GM21737 (cell line): ENCODE data around the gene UNC5B.

Source experiments
- ATAC-seq: cut with Tn5 transposase; IDR thresholded peaks from one replicate; pipeline ENCODE4 v1.9.1; 2021; ENCODE audit warnings: mild to moderate bottlenecking, moderate library complexity; ENCODE audit not compliant: unreplicated experiment

UNC5B gene

DNA sequence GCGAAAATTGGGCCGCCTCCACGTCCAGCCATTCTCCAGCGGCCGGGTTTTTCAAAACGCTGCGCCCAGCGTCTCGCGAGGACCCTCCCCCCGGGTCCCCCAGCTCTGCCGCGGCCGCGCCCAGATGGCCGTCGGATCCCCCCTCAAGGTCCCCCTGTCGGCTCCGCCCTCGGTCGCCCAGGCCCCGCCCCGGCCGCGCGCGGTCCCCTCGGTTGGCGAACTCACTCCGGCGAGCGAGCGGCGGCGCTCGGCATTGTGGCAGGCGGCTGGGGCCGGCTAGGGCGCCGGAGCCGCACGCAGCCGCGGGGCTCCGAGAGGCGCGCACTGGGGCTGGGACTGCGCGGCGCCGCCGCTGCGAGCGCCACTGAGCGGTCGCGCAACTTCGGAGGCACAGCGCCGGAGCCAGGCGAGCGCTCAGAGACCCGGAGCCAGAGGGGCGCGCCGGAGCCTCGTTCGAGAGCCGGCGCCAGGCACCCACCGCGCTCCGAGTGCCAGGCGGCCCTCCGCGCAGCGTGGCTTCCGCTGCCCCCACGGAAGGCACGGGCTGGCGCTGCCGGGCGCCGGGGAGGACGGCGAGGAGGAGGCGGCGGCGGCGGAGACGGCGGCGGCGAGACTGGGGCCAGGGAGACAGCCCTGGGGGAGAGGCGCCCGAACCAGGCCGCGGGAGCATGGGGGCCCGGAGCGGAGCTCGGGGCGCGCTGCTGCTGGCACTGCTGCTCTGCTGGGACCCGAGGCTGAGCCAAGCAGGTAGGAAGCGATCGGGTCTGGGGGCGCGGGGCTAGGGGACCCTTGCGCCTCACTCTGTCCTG lies at the start of gene UNC5B:
TSS of gene UNC5B (plus strand) at position 253 of the 809 bp plus-strand sequence. CDS start at position 669, 416 bp downstream.
- ATAC-seq = no peak

DNA sequence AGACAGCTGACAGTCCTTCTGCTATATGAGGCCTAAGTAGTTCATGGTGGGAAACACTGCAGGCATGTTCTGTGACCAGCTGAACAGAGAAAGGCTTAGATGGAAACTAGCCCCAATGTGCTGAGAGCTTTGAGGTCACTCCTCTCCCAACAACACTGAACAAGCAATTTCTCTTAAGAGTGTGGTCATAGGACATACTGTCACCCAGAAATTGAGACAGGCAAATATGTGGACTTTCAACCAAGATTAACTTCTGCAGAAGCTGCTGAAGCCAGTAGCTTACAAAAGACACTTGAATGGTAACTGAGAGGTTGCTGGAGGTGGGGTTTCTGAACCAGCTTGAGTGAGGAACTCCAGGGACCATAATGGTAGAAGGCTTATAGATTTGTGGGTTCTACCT lies 38.9 kb upstream of the UNC5B start:
- ATAC-seq = no peak

DNA sequence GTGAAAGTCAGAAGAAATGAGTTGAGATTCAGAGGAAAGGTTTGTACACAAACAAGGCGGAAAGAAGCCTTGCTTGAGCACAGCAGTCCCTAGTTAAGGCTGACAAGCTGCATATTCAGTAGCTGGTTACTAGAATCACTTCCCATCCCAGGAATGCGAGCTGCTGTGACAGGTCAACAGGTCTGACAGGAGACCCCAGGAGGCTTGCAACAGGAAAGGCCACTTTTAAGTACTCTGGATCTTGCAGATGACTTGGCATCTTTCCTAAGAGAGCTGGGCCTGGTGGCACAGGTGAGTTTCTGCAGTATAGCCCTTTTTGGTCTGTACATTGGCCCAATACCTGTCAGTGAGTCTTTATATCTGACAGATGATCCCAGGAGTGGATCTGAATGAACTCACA lies 35.7 kb upstream of the UNC5B start:
- no peak for ATAC-seq

DNA sequence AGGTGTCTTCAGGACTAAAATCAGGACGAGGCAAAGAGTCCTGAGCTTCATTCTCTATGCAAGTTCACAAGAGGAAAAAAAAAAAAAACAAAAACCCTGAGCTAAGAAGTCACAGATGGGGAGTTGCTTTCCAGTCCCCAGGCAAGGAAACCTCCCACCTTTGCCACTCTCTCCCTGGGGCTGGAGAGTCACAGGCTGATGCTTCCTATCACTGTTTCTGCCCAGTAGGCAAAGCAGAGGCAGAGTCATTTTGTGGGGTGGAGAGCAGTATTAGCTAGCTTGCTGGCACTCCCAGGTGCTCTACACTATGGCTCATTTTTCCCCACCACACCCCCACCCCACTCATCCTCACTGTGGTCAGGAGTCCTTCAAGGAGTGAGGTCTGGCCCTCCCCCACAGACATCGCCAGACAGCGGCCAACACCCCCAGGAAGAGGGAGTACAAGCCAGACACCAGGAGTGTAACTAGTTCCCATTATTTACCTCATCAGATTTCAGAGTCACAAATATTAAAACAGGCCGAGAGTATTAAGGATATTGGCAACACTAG lies 34.6 kb upstream of the UNC5B start:
- no peak for ATAC-seq

DNA sequence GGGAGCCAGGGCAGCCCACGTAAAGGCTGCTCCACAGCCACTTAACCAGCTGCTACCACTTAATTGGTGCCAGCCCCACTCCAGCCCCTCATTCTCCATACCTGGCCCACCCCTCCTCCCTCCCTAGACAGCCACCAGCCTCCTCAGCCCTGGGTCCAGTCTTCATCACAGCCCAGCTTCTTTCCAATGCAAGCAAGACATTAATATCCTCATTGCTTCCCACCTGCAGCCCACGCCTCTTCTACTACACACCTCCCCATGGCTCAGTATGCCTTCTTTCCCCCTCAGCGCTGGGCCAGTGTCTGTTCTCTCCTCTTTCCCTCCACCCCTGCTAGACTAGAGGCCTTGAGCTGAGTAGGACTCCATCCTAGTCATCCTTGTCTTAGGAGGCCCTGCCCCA lies 33.5 kb upstream of the UNC5B start:
- ATAC-seq = no peak

DNA sequence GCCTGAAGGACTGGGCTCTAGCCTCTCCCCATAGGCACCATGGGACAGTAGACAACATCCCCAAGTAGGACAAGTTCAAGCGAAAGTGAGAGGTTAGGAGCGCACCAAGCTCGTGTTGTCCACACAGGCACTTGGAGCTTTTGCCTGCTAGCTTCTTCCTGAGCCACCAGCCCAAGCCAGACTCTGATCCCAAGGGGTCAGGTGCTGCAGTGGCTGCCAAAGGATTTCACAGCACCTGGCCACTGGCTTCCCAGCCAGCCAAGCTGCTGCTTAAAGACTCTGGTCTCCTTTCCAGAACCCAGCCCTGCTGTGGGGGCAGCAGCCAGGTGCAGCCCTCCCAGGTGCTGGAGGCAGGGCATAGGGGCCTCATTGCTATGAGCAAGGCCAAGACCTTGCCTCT lies 33.0 kb upstream of the UNC5B start:
- no peak for ATAC-seq

DNA sequence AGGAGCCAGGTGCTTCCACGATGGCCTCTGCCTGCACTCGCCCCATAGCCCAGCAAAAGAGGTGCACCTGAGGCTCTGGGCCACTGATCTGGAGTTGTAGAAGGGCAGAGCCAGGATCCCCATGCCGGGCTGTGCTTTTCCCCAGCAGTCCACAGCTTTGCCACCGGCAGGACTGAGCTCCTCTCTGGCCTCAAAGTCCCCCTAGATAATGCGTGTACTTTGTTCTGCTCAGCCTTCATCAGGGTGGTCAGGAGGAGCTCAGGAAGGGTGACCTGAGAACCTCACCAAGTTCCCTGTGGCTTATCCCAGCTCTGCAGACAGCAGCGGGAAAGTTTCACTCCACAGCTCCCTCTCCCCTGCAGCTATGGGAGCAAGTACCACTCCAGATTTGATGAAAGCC lies 27.9 kb upstream of the UNC5B start:
- ATAC-seq = no peak

DNA sequence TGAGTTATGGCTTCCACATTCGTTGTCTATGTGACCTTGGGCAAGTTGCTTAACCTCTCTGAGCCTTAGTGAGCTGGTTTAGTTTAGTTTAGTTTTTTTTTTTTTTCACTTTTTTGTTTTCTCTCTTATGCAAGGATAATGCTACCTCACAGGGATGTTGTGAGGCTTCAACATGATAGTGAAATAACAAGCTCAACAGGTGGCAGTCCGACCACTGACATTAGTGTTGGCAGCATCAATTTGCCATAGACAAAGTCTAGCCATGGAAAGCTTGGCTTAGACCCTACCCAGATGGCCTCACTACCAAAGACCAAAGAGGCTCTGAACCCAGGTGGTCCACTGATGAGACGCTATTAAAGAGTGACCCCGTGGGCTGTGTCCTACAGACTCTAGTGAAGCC lies 27.2 kb upstream of the UNC5B start:
- ATAC-seq = no peak

DNA sequence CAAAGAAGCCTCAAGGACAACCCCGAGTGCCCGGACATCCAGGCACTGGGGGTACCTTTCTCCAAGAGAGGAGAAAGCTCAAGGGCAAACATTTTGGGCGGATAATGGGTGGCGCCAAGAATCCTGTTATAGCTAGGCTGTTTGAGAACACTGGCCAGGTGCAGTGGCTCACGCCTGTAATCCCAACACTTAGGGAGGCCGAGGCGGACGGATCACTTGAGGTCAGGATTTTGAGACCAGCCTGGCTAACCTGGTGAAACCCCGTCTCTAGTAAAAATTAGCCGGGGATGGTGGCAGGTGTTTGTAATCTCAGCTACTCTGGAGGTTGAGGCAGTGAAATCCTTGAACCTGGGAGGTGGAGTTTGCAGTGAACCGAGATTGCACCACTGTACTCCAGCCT lies 25.2 kb upstream of the UNC5B start:
- no peak for ATAC-seq

DNA sequence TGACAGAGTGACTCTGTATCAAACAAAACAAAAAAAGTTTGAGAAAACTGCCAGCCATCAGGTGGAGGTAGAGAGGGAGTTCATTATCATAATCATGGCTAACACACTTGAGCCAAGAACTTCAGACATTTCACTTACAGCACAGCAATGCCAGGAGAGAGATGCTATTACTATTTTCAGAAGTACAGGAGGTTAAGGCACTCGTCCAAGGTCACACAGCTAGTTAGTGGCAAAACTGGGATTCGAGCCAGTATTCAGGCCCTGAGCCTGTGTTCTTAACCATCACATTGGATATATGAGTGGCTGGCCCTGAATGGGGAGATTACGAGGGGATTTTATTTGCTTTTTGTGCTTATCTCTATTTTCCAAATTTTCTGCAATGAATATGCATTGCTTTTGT lies 24.8 kb upstream of the UNC5B start:
- ATAC-seq = no peak

DNA sequence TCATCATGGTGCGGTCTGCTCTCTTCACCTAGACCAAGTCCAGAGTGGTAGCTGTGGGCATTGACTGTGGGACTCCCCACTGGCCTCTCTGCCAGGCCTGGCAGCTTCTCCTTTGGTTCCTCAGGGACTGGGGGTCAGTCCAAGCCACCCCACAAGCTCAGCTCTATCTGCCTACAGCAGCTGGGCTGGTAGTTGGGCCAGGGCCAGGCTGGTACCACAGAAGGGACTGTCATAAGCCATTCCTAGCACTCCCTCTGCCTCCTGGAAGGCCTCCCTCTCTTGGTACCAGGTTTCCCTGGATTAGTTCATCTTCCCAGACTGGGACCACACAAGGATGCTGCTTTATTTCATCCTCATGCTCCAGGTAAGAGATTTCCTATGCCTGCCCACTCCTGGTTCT lies 24.2 kb upstream of the UNC5B start:
- no peak for ATAC-seq

DNA sequence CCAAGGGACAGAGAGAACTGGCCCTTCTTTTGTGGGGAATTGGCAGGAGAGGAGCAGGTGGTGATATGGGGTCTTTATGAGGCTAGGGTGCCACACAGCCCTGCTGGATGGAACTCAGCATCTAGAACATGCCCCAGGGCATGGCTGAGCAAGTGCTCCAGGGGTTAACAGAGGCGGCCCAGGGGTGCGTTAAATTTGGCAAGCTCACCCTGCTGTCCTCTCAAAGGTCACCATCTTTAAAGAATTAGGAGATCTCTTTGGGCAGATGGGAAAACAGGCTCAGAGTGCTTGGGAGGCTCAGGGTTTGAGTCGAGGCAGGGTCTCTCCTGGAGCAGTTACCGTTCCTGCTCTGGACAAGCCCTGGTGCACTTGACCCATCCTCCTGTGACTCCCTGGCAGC lies 21.4 kb upstream of the UNC5B start:
- no peak for ATAC-seq

DNA sequence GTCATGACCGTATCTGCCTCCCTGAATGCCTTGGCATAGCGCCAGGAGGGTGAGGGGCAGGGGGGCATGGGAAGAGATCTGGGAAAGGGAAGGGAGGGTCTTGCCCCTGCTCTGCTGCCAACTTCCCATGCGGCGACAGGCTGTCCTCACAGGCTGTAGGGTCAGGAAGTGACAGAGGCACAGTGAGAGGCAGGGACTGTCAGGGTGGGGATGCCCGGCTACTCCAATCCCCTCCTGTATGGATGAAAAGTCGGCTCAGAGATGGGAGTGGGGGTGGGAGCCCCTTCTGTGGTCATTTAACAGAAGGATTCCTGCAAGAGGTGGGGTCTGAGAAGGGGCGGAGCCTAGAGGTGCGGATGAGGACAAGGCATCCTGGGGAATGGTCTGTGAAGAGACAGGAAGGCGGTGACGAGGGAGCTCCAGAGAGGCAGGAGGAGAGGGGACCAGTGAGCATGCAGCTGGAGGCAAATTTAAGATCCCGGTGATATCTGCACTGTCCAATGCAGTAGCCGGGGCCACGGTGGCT lies 20.8 kb upstream of the UNC5B start:
- ATAC-seq = no peak

DNA sequence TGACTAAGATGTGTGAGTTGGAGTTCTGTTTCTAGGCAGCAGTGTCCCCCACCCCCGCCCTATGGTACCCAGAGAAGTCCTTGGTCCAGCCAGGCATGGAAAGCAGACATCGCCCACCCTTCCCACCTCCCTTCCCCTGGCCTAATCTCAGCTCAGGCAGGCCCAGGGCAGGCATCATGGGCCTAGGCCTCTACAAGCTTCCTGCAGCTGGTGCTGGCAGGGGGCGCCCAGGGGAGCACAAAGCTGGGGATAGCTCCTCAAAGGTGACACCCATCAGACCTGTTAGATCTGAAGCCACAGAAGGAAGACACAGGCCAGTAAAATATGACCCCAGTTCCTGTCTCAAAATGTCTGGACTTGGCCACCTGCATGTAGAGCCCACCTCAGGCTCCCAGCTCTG lies 18.9 kb upstream of the UNC5B start:
- ATAC-seq = no peak

DNA sequence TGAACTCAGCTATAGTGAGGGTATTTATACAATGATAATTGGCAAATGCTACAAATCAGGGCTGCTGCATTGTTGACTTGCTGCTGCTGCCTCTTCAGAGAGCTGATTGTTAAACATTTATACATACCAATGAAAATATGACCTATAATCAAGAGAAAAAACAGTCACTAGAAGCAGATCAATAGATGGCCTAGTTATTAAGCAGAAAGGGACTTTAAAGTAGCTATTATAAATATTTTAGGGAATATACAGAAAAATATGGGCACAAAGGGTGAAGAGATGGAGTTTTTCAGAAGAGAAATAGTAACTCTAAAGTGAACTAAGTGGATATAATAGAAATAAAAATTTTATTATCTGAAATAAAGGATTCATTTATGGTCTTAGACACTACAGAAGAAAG lies 14.4 kb upstream of the UNC5B start:
- no peak for ATAC-seq

DNA sequence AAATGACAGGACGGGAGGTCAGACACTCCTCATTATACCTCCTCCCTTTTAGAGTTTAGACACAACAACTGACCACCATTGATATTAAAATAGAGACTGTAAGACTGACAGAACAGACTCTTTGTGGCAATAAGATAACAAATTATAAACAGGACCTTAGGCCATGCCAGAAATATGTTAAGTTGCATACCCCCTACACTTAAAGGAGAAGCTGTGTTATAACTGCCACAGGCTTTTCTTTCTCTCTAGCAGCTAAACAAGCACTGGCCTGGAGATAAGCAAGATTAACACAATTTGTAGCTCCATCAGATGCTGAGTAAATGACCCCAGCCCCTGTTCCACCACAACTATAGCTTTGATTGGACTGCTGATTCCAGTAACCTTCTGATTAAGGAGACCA lies 10.5 kb upstream of the UNC5B start:
- ATAC-seq = no peak

DNA sequence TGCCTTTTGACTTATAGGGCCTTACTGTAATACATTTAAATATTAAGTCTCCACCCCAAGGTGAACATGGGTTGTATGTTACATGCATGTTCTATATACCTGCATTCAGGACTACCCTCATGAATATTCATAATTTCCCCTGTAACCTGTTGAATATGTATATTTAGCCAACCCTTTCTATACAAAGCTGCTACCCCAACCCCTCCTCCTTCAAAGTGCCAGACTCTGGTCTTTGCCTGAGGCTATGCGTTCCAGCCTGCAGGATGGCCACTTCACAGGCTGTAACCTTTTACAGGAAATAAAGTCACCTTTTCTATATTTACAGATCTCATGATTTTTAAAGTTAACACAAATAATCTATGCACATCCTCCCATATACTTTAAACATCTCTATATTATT lies 10.1 kb upstream of the UNC5B start:
- no peak for ATAC-seq

DNA sequence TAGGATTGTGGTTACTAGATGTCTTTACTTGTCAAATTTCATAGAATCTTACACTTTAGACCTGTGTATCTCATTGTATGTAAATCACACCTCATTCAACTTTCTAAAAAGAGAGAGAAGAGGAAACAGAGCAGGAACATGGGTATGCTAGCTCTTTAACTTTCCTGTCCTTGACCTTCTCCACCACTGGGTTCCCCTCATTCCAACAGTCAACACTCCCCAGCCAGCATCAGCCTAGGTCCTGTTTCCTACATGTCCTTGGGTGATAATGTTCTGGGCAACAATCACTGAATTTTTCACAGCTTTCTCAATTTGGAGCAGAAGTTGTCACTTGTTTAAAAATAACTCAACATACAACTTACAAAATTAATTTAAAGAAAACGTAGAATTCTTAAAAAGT lies 9.2 kb upstream of the UNC5B start:
- ATAC-seq = no peak

DNA sequence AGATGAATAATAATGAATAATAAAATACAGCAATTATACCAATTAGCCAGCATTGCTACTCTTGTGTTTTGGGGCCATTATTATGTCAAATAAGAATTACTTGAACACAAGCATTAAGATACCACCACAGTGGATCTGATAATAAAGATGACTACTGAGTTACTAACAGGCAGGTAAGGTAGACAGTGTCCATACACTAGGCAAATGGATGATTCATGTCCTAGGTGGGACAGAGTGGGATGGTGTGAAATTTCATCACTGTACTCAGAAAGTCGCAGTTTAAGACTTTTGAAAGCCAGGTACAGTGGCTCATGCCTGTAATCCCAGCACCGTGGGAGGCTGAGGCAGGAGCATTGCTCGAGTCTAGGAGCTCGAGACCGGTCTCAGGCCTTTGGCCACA lies 8.7 kb upstream of the UNC5B start:
- no peak for ATAC-seq

DNA sequence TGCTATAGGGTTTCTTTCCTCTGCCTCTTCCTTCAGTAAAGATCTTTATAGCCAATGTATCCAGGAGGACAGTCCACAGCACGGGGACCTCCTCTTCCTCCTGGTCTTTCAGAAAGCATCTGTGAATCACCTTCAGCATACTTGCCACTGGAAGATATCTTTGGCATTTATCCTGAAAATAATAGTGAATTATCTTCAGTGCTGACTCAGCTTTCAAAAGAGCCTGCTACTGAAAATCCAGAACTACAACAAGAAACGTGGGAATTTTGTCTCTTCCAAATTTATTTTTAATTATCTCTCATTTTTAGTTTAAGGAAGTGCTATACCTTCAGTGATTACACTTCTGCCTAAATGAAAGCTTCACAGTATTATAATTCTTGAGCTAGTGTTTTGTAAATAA lies 7.6 kb upstream of the UNC5B start:
- no peak for ATAC-seq

DNA sequence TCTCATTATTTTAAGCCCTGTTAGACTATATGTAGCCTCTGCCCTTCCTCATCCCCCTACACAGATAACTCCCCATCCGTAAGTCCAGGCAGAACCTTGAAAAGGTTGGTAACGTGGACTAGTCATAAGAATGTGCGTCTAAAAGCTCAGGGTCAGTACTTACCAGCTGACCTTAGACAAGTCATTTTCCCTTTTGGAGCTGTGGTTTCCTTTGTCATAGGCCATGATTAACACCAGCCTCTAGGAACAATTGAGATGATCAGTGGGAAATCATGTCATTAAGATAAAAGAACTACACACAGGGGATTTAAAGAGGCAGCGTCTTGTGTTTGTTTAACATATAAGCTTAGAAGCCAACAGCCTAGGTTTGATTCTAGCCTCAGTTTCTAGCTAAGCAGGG lies 6.9 kb upstream of the UNC5B start:
- ATAC-seq = no peak

DNA sequence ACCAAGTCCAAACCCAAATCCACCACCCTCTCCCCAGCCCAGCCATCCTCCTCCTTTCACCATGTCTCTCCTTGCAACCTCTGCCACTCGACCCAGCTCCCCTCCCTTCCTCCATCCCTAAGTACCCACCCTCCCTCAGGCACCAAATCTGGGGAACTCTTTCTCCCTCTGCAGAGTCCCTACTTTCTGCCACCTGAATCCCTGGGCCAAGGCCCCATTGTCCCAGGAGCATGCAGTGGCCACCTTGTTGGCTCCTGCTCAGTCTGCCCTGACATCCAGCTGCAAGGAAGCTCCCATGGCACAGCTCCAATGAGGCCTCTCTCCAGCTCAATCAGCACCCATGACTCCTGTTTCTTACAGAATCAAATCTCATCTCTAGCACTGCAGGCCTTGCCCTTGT lies 5.5 kb upstream of the UNC5B start:
- no peak for ATAC-seq

DNA sequence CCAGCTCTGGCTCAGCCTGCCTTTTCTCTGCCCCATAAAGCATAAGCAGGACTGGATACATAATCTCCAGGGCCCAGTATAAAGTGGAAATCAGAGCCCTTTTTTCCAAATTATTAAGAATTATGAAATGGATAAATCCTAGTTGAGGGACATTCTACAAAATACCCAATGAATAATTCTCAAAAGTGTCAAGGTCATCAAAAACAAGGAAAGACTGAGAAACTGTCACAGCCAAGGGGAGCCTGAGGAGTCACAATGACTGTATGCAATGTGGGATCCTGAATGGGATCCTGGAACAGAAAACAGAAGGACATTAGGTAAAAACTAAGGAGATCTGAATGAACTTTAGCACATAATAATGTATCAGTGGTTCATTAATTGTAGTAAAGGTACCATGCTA lies 4.8 kb upstream of the UNC5B start:
- no peak for ATAC-seq
